Keratinocyte (primary cell): Measurements from ENCODE around the gene CAPZB. TPM values are rescaled to one million over a fixed set of nuclear protein-coding genes. Genes with fewer than 3 reads are reported as not detected.

ENCODE experiments used
- DNase-seq: peaks from one replicate; pipeline ENCODE4 v3.0.0-alpha.2; 2011; ENCODE audit warnings: low read depth, missing footprints, low spot score
- FAIRE-seq: peaks from 2 replicates; lab custom pipeline; 2011; peaks lifted over from hg19 to GRCh38; lab: Jason Lieb, UNC
- H2AFZ ChIP-seq: 2 replicates; pipeline ENCODE4 v1.6.0; 2012; ENCODE audit warnings: low read length, control low read depth, inconsistent platforms; ENCODE audit not compliant: control insufficient read depth
- H3K27ac ChIP-seq: 2 replicates; pipeline ENCODE4 v1.5.1; 2011; ENCODE audit warnings: low read length; ENCODE audit not compliant: control insufficient read depth, insufficient read depth
- H3K27me3 ChIP-seq: 3 replicates; pipeline ENCODE4 v1.6.0; 2011; ENCODE audit warnings: low read length; ENCODE audit not compliant: control insufficient read depth, insufficient read depth; ENCODE audit errors: extremely low read depth
- H3K36me3 ChIP-seq, 2 experiments: 2 replicates in 1 of 2; 3 replicates in 1 of 2; pipeline ENCODE4 v1.5.1; 2011; ENCODE audit warnings: low read length in 2 of 2, mild to moderate bottlenecking in 1 of 2; ENCODE audit not compliant: control insufficient read depth in 2 of 2, insufficient read depth in 2 of 2; ENCODE audit errors: extremely low read depth in 1 of 2
- H3K4me1 ChIP-seq: 3 replicates; pipeline ENCODE4 v1.5.1; 2011; ENCODE audit warnings: low read length; ENCODE audit not compliant: control insufficient read depth, insufficient read depth; ENCODE audit errors: extremely low read depth
- H3K4me2 ChIP-seq: 3 replicates; pipeline ENCODE4 v1.6.0; 2011; ENCODE audit warnings: low read depth, low read length; ENCODE audit not compliant: control insufficient read depth, insufficient read depth; ENCODE audit errors: extremely low read depth
- H3K4me3 ChIP-seq, 3 experiments: fragments of 200-600 bp in 1 of 3; sonication (generic) in 1 of 3; 2 replicates in 2 of 3; 3 replicates in 1 of 3; pipeline ENCODE4 v1.5.1; 2011 to 2016; ENCODE audit warnings: low read length in 3 of 3, mild to moderate bottlenecking in 3 of 3, control low read depth in 2 of 3, inconsistent platforms in 1 of 3, low read depth in 1 of 3, mixed read lengths in 1 of 3, mixed run types in 1 of 3, moderate library complexity in 1 of 3; ENCODE audit not compliant: control insufficient read depth in 2 of 3, insufficient read depth in 2 of 3; ENCODE audit errors: extremely low read depth in 1 of 3
- H3K79me2 ChIP-seq: 2 replicates; pipeline ENCODE4 v1.6.0; 2012; ENCODE audit warnings: low read length; ENCODE audit not compliant: control insufficient read depth, insufficient read depth
- H3K9ac ChIP-seq: 3 replicates; pipeline ENCODE4 v1.6.0; 2011; ENCODE audit warnings: low read length; ENCODE audit not compliant: control insufficient read depth, insufficient read depth; ENCODE audit errors: extremely low read depth
- H3K9me1 ChIP-seq: 3 replicates; pipeline ENCODE4 v1.6.0; 2011; ENCODE audit warnings: low read length; ENCODE audit not compliant: control insufficient read depth, insufficient read depth; ENCODE audit errors: extremely low read depth
- H3K9me3 ChIP-seq: 2 replicates; pipeline ENCODE4 v1.5.1; 2012; ENCODE audit warnings: low read depth, low read length; ENCODE audit not compliant: control insufficient read depth
- H4K20me1 ChIP-seq: 3 replicates; pipeline ENCODE4 v1.6.0; 2011; ENCODE audit warnings: low read length; ENCODE audit not compliant: control insufficient read depth, insufficient read depth; ENCODE audit errors: extremely low read depth
- CTCF ChIP-seq, 3 experiments: IDR thresholded peaks in 1 of 3; conservative IDR thresholded peaks in 1 of 3; optimal IDR thresholded peaks in 1 of 3; 2 replicates in 2 of 3; 3 replicates in 1 of 3; pipeline versions ENCODE3 to v1.5.1; 2011; ENCODE audit warnings: low read length in 3 of 3, mild to moderate bottlenecking in 3 of 3, moderate library complexity in 2 of 3, control low read depth in 1 of 3, inconsistent platforms in 1 of 3; ENCODE audit not compliant: insufficient read depth in 2 of 3; ENCODE audit errors: extremely low read depth in 1 of 3
- EZH2 ChIP-seq: IDR thresholded peaks from one replicate; pipeline ENCODE4 v1.6.1; 2012; ENCODE audit warnings: inconsistent platforms, mild to moderate bottlenecking, low read length, moderate library complexity
- dilution Hi-C: fragments of 300-500 bp; cut with MboI; formaldehyde crosslinking; loops from one replicate; pipeline ENCODE4 v1.7.0; 2020; ENCODE audit warnings: low sequenced_read_pairs; ENCODE audit not compliant: extremely low pct_ligation_motif_present
- polyA plus RNA-seq, 5 experiments: library from polyadenylated mRNA; depleted of rRNA in 3 of 5; stranded (reverse) in 3 of 5; stranded (forward) in 1 of 5; unstranded in 1 of 5; fragments of >200 nt; gene quantifications; 1 replicate in 1 of 5; 2 replicates in 3 of 5; 3 replicates in 1 of 5; pipeline versions ENCODE4 v1.2.1 to v1.2.3, GENCODE V29; 2011 to 2012; ENCODE audit warnings: missing spikeins in 2 of 5, low read depth in 1 of 5, low replicate concordance in 1 of 5

Gene CAPZB
- polyA plus RNA-seq, 1 donor (not counting 4 experiments of a cell fraction or from before 2014, with no cell fraction given): 193 TPM

- no peaks in the 10 kb centered on the region for H3K27me3 ChIP-seq
- FAIRE-seq (no peak), DNase-seq (no peak)
- no peak overlapping the region for H3K4me2 ChIP-seq
- H3K36me3 ChIP-seq: peaks cover 13 to 20% of the 10 kb centered on the region in 2 experiments
- H3K79me2 ChIP-seq: peaks cover 14% of the 10 kb centered on the region
- no peaks in the 10 kb centered on the region for H4K20me1 ChIP-seq
- no peaks in the 10 kb centered on the region for H3K9me1 ChIP-seq
- H3K9me3 ChIP-seq: no peaks in the 10 kb centered on the region
- peaks cover 20% of the 10 kb centered on the region for H3K4me1 ChIP-seq
- dilution Hi-C loops: no loop called here
- no peak overlapping the region for H3K9ac ChIP-seq
- H2AFZ ChIP-seq: no peak overlapping the region
- H3K27ac ChIP-seq: no peak overlapping the region
- H3K4me3 ChIP-seq: no peak overlapping the region
- TF ChIP-seq CTCF (optimal IDR thresholded peaks at IDR 0.05 in 1 of 3, IDR thresholded peaks at IDR 0.05 in 1 of 3, conservative IDR thresholded peaks at IDR 0.05 in 1 of 3; ENCODE audit: extremely low read depth in 1 of 3, insufficient read depth in 2 of 3, low read length in 3 of 3): no peak
- no peak for TF ChIP-seq EZH2
Observed at GRCh38 chr1:19308509-19308907, 176.8 kb downstream of the CAPZB start.

- no peak overlapping the region for H3K9ac ChIP-seq
- no peak overlapping the region for H3K4me3 ChIP-seq
- H3K9me3 ChIP-seq: no peaks in the 10 kb centered on the region
- no peaks in the 10 kb centered on the region for H4K20me1 ChIP-seq
- no peaks in the 10 kb centered on the region for H3K9me1 ChIP-seq
- H3K79me2 ChIP-seq: peaks cover 14% of the 10 kb centered on the region
- dilution Hi-C loops: no loop called here
- no peak overlapping the region for H2AFZ ChIP-seq
- H3K4me1 ChIP-seq: peaks cover 15% of the 10 kb centered on the region
- FAIRE-seq (no peak), DNase-seq (no peak)
- peaks cover 13 to 24% of the 10 kb centered on the region in 2 experiments for H3K36me3 ChIP-seq
- no peak overlapping the region for H3K27ac ChIP-seq
- no peak overlapping the region for H3K4me2 ChIP-seq
- no peaks in the 10 kb centered on the region for H3K27me3 ChIP-seq
- no peak for TF ChIP-seq CTCF (optimal IDR thresholded peaks at IDR 0.05 in 1 of 3, IDR thresholded peaks at IDR 0.05 in 1 of 3, conservative IDR thresholded peaks at IDR 0.05 in 1 of 3; ENCODE audit: extremely low read depth in 1 of 3, insufficient read depth in 2 of 3, low read length in 3 of 3)
- no peak for TF ChIP-seq EZH2
Observed at GRCh38 chr1:19307794-19308508, 177.4 kb downstream of the CAPZB start.
